Measurements from ENCODE around the gene EWSR1.

- TF ChIP-seq, protein P1, sequence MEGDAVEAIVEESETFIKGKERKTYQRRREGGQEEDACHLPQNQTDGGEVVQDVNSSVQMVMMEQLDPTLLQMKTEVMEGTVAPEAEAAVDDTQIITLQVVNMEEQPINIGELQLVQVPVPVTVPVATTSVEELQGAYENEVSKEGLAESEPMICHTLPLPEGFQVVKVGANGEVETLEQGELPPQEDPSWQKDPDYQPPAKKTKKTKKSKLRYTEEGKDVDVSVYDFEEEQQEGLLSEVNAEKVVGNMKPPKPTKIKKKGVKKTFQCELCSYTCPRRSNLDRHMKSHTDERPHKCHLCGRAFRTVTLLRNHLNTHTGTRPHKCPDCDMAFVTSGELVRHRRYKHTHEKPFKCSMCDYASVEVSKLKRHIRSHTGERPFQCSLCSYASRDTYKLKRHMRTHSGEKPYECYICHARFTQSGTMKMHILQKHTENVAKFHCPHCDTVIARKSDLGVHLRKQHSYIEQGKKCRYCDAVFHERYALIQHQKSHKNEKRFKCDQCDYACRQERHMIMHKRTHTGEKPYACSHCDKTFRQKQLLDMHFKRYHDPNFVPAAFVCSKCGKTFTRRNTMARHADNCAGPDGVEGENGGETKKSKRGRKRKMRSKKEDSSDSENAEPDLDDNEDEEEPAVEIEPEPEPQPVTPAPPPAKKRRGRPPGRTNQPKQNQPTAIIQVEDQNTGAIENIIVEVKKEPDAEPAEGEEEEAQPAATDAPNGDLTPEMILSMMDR (IDR thresholded peaks at IDR 0.05; ENCODE audit: low read depth, low read length, poor library complexity, severe bottlenecking) = no peak
- no peak for TF ChIP-seq EZH2phosphoT487 (IDR thresholded peaks at IDR 0.05; ENCODE audit: borderline replicate concordance, low read length)
Observed at GRCh38 chr22:29302681-29303465, 34.8 kb downstream of the EWSR1 start.
